ENCODE measurements around the gene EXOC6B. TPM values are rescaled to one million over a fixed set of nuclear protein-coding genes. Genes with fewer than 3 reads are reported as not detected.

EXOC6B gene
- total RNA-seq, 2 donors from 2014 or later = 10.4 to 11.6 TPM

DNA sequence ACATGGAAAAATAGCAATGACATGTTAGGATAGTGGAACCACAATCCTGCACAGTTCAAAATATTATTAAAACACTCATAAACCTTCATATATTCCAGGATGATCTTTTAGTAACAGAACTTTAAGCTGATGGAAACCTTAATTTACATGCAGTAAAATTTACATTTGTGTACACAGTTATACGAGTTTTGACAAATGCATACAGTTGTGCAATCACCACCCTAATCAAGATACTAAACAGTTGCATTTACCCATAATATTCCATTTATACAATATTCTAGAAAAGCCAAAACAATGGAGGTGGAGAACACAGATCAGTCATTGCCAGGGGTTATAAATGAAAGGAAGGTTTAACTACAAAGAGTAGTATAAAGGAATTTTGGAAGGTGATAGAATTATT lies 117.6 kb downstream of the EXOC6B start:
- Mint-ChIP-seq H3K27me3 (ENCODE audit: low read depth) (no peaks in the 10 kb centered on the region), H3K27ac (no peak overlapping the region), H3K4me1 (ENCODE audit: low read depth) (peaks cover 4% of the 10 kb centered on the region), H3K4me3 (no peak overlapping the region), H3K9me3 (peaks cover 3% of the 10 kb centered on the region in 2 donors), H3K36me3 (ENCODE audit: insufficient read depth in 2 of 2) (peaks cover 3 to 4% of the 10 kb centered on the region in 2 donors)
- ATAC-seq (replicated peaks in 1 of 2) = no peak
- DNase-seq = no peak

DNA sequence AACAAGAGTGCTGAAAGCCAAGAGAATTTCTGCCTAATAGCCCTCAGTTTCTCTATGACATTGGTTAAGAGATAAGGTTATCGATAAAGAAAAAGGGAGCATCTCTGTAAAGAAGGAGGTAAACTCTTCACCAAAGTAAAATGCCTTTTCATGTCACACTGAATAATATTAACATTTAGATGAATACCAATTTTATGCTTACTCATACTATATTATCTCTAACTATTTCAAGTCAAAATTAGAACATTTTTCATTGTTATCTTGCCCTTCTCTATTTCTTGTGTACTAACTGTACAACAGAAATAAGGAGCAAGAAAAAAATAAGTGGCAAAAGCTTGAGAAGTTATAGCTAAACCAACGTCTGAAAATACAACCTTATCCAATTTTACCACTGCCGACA lies 127.5 kb downstream of the EXOC6B start:
- DNase-seq (no peak), ATAC-seq (replicated peaks in 1 of 2) (no peak)
- Mint-ChIP-seq H3K4me1 (ENCODE audit: low read depth) (no peaks in the 10 kb centered on the region), H3K9me3 (no peaks in the 10 kb centered on the region), H3K4me3 (no peak overlapping the region), H3K27ac (no peak overlapping the region), H3K36me3 (ENCODE audit: insufficient read depth in 2 of 2) (no peaks in the 10 kb centered on the region), H3K27me3 (ENCODE audit: low read depth) (no peaks in the 10 kb centered on the region)

DNA sequence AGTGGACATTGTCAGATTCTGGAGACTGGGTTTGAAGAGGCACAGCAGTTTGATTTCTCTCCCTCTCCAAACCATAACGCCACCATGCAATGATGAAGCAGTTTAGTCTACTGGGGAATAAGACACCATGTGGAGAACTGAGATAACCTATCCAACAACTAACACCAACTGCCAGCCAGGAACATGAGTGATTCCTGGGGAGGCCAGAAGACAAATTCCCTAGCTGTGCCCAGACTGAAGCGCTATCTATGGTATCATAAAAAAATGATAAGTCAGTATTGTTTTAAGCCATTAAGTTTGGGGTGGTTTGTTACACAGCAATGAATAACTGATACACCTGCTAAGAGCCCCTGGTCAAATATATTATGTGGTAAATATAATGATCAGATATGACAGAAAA lies 129.3 kb downstream of the EXOC6B start:
- DNase-seq (no peak), ATAC-seq (replicated peaks in 1 of 2) (no peak)

DNA sequence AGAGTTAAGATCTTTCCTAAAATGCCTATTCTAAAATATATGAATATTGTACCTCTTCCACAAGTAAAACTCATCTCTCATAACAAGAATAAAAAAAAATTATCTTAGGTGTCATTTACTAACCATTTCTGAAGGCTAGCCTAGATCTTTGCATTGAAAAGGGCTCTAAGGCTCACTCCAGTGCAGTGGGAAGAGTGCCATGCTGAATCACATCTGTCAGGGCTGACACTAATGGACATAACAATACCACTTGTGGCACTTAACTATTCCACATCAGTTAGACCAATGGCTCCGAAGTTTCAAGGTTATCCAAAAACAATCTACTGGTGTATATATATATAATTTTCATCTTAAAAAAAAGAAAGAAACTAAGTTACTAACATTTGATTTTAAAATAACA lies 130.2 kb downstream of the EXOC6B start:
- H3K36me3 Mint-ChIP-seq (ENCODE audit: insufficient read depth in 2 of 2) = no peaks in the 10 kb centered on the region
- H3K27me3 Mint-ChIP-seq (ENCODE audit: low read depth) = no peaks in the 10 kb centered on the region
- ATAC-seq (replicated peaks in 1 of 2) (no peak), DNase-seq (no peak)
- H3K27ac Mint-ChIP-seq = no peak overlapping the region
- H3K4me1 Mint-ChIP-seq (ENCODE audit: low read depth) = no peaks in the 10 kb centered on the region
- H3K9me3 Mint-ChIP-seq = no peaks in the 10 kb centered on the region
- no peak overlapping the region for H3K4me3 Mint-ChIP-seq

More for the DNA sequence above, 129.3 kb downstream of the EXOC6B start:
- Mint-ChIP-seq H3K9me3 (no peaks in the 10 kb centered on the region), H3K4me1 (ENCODE audit: low read depth) (no peaks in the 10 kb centered on the region), H3K36me3 (ENCODE audit: insufficient read depth in 2 of 2) (no peaks in the 10 kb centered on the region), H3K27ac (no peak overlapping the region), H3K4me3 (no peak overlapping the region), H3K27me3 (ENCODE audit: low read depth) (no peaks in the 10 kb centered on the region)

DNA sequence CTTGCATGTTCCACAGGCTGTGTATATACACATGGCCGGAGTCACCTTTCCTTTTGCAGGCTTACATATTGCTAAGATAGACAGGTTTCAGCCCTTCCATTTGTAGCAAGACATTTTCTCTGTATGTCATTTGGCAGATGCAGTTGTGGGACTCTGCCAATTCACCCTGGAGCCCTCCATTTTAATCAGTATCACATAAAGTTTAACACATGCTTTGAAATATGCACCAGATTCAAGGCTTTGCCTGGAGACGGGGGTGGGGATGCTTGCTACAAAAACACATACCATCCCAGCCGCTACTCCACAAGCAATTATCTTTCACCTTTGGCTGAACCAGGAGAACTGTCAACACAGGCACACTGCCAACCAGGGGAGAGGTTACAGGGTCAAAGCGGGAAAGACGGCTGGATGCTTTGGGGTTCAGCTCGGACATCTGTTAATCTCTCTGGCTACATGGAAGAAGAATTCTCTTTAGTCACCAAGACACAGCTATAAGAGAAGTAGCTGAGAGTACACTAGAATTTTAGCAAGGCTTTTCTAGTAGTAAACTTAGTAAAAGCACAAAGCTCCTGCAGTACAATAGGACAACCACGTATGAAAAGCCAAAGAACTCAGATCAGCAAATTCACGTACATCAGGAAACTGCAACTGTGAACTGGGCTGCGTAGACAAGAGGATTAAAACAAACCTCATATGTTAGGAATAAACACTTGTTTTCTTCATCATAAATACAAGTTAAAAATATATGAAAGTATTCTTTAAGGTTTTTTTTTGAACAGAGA lies 130.9 kb downstream of the EXOC6B start:
- no peaks in the 10 kb centered on the region for H3K9me3 Mint-ChIP-seq
- no peak overlapping the region for H3K4me3 Mint-ChIP-seq
- no peaks in the 10 kb centered on the region for H3K4me1 Mint-ChIP-seq (ENCODE audit: low read depth)
- DNase-seq (no peak), ATAC-seq (replicated peaks in 1 of 2) (no peak)
- no peak overlapping the region for H3K27ac Mint-ChIP-seq
- H3K36me3 Mint-ChIP-seq (ENCODE audit: insufficient read depth in 2 of 2) = no peaks in the 10 kb centered on the region
- H3K27me3 Mint-ChIP-seq (ENCODE audit: low read depth) = no peaks in the 10 kb centered on the region

- Mint-ChIP-seq H3K4me1 (ENCODE audit: low read depth) (no peaks in the 10 kb centered on the region), H3K9me3 (no peaks in the 10 kb centered on the region), H3K27ac (no peak overlapping the region), H3K4me3 (no peak overlapping the region), H3K27me3 (ENCODE audit: low read depth) (no peaks in the 10 kb centered on the region), H3K36me3 (ENCODE audit: insufficient read depth in 2 of 2) (no peaks in the 10 kb centered on the region)
- ATAC-seq (replicated peaks in 1 of 2) = no peak
- no peak for DNase-seq
Measured at GRCh38 chr2:72689579-72690195, 136.1 kb downstream of the EXOC6B start.

DNA sequence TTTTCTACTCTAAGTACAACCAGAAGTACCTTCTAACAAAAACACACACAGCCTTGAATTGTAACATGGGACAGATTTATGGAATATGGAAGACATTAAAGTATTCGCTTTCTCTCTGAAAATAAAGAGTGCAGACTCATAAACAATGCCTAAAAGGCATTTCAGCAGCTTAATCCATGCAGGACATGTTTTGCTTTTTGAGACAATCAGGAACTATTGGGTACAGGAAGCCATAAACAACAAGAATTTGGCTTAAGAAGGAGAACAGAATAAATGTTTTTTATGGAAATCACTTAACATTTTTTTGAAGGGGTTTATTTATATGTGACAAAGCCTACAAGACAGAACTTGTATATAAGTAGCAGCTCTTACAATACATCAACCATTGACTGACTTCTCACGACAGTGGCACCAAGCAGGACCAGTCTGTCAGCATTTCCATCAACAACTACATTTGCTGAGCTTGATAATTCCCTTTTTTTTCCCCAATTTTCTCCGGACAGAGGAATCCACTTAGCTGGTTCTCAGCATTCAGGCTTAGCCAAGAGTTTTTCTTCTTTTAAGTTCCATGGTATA lies 140.1 kb downstream of the EXOC6B start:
- ATAC-seq (replicated peaks in 1 of 2) = no peak
- H3K4me3 Mint-ChIP-seq = no peak overlapping the region
- no peaks in the 10 kb centered on the region for H3K4me1 Mint-ChIP-seq (ENCODE audit: low read depth)
- DNase-seq = no peak
- H3K27me3 Mint-ChIP-seq (ENCODE audit: low read depth) = no peaks in the 10 kb centered on the region
- H3K27ac Mint-ChIP-seq = no peak overlapping the region
- no peaks in the 10 kb centered on the region for H3K36me3 Mint-ChIP-seq (ENCODE audit: insufficient read depth in 2 of 2)
- no peaks in the 10 kb centered on the region for H3K9me3 Mint-ChIP-seq

- no peak for ATAC-seq (replicated peaks in 1 of 2)
- Mint-ChIP-seq H3K9me3 (no peaks in the 10 kb centered on the region), H3K36me3 (ENCODE audit: insufficient read depth in 2 of 2) (no peaks in the 10 kb centered on the region)
Measured at GRCh38 chr2:72682061-72682460, 143.8 kb downstream of the EXOC6B start.

DNA sequence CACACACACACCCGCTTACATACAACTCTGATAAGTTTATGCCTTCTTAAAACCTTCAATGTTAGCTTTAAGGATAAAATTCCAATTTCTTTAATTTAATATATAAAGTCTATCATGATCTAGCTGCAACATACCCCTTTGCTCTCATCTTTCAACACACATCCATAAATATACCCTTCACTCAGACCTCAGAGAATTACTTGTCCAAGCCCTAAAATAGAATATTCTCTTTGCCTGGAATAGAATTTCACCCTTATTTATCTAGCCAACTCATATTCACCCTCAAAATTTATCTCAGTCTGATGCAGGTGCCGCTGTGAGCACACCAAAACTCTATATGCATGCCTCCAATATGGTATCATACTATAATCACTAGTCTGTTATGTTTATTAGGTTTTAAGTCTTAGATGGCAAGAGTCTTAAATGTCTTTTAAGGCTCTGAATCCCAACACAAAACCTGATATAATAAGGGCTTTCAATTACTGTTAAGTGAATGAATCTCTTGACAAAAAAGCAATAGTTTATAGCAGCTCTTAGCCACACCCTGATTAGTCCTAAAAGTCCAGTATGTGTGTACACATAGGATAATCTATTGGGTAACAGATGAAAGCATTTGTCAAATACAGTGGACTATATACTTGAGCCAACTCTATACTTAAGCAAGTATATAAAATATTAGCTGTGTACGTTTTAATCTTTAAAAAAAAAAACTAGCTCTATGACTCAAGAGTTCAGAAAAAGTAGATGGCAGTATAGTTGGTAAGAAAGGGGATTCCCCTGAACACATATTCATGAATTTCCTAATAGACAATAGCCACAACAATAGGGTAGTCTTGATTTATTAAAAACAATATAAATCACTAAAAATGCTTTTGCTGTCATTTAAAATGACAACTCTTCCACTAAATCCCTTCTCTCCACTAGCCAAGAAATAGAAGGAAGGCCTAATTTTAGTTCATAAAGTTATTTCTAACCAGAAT lies 144.5 kb downstream of the EXOC6B start:
- no peaks in the 10 kb centered on the region for H3K36me3 Mint-ChIP-seq (ENCODE audit: insufficient read depth in 2 of 2)
- no peak overlapping the region for H3K4me3 Mint-ChIP-seq
- no peaks in the 10 kb centered on the region for H3K27me3 Mint-ChIP-seq (ENCODE audit: low read depth)

More at GRCh38 chr2:72682061-72682460, 143.8 kb downstream of the EXOC6B start:
- Mint-ChIP-seq H3K27me3 (ENCODE audit: low read depth) (no peaks in the 10 kb centered on the region), H3K4me1 (ENCODE audit: low read depth) (no peaks in the 10 kb centered on the region), H3K4me3 (no peak overlapping the region), H3K27ac (no peak overlapping the region)
- no peak for DNase-seq

GRCh38 chr2:72678024-72678423 lies 147.8 kb downstream of the EXOC6B start:
- Mint-ChIP-seq H3K27me3 (ENCODE audit: low read depth) (no peaks in the 10 kb centered on the region), H3K4me1 (ENCODE audit: low read depth) (no peaks in the 10 kb centered on the region), H3K27ac (no peak overlapping the region), H3K36me3 (ENCODE audit: insufficient read depth in 2 of 2) (no peaks in the 10 kb centered on the region), H3K9me3 (no peaks in the 10 kb centered on the region), H3K4me3 (no peak overlapping the region)
- DNase-seq = no peak
- ATAC-seq (replicated peaks in 1 of 2) = no peak

More for the DNA sequence above, 144.5 kb downstream of the EXOC6B start:
- H3K27ac Mint-ChIP-seq = no peak overlapping the region
- H3K9me3 Mint-ChIP-seq = no peaks in the 10 kb centered on the region
- H3K4me1 Mint-ChIP-seq (ENCODE audit: low read depth) = no peaks in the 10 kb centered on the region
- ATAC-seq (replicated peaks in 1 of 2) (no peak), DNase-seq (no peak)

DNA sequence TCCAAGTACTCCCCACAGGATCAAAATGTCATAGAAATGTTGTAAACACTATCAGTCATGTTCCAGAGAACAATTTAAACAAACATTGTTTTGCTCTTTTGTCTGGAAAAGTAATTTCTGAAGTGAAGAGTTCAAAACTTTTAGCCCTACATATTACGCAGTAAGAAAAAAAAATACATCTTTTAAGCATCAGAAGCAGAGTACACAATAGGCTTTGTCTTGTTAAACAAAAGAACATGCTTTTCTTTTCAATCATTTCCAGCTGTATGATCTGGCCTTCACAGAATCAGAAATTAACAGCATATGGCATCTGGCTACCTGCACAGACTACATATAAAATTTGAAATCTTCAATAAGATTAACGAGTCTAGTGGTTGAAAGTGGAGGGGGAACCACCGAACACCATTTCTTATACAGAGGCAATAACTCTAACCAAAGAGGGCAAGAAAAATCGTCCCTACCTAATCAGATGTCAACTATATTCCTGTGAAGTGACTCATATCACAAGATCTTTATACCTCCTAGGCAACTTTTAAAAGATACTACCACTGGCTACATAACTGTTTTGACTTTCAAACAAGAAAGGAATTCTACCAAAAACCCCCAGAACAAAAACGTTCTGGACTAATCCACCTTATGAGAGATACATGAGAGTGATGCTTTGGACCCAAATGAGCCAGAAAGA lies 149.3 kb downstream of the EXOC6B start:
- no peaks in the 10 kb centered on the region for H3K27me3 Mint-ChIP-seq (ENCODE audit: low read depth)
- no peak for ATAC-seq (replicated peaks in 1 of 2)
- H3K27ac Mint-ChIP-seq = peak overlapping the region; percentile 54

More for the DNA sequence above, 149.3 kb downstream of the EXOC6B start:
- no peak for DNase-seq
- H3K4me3 Mint-ChIP-seq = no peak overlapping the region
- H3K4me1 Mint-ChIP-seq (ENCODE audit: low read depth) = no peaks in the 10 kb centered on the region
- H3K36me3 Mint-ChIP-seq (ENCODE audit: insufficient read depth in 2 of 2) = no peaks in the 10 kb centered on the region
- H3K9me3 Mint-ChIP-seq = peaks cover 0 to 2% of the 10 kb centered on the region in 2 donors
